Esophagus squamous epithelium (tissue), 5 donors: ENCODE results near the gene MGST3. TPM values are rescaled to one million over a fixed set of nuclear protein-coding genes. Genes with fewer than 3 reads are reported as not detected.

Experiments
- DNase-seq: peaks from one replicate; lab custom pipeline; 2025; lab: John Stamatoyannopoulos, UW
- H3K27ac ChIP-seq, 4 donors: fragments of 200-600 bp; sonication (generic); one replicate each; pipeline ENCODE4 v1.5.1; 2016 to 2019; ENCODE audit warnings: mild to moderate bottlenecking in 1 of 4
- H3K27me3 ChIP-seq, 4 donors: fragments of 200-600 bp; sonication (generic); 1 replicate in 3 of 4; 2 replicates in 1 of 4; pipeline versions ENCODE4 v1.5.1 to v1.6.0; 2017 to 2021; ENCODE audit warnings: antibody characterized with exemption in 1 of 4
- H3K36me3 ChIP-seq, 3 donors: fragments of 200-600 bp; sonication (generic); one replicate each; pipeline ENCODE4 v1.5.1; 2016 to 2019
- H3K4me1 ChIP-seq, 3 donors: fragments of 200-600 bp; sonication (generic); one replicate each; pipeline ENCODE4 v1.5.1; 2017 to 2019
- H3K4me3 ChIP-seq, 4 donors: fragments of 200-600 bp; sonication (generic); 1 replicate in 3 of 4; 2 replicates in 1 of 4; pipeline ENCODE4 v1.5.1; 2016 to 2019; ENCODE audit warnings: mild to moderate bottlenecking in 2 of 4, moderate library complexity in 1 of 4
- H3K9me3 ChIP-seq, 3 donors: fragments of 200-600 bp; sonication (generic); one replicate each; pipeline ENCODE4 v1.5.1; 2016 to 2019
- CTCF ChIP-seq, 6 experiments: fragments of 450-650 bp in 4 of 6; fragments of 200-600 bp in 2 of 6; sonication (generic) in 2 of 6; IDR thresholded peaks; one replicate each; pipeline ENCODE4 v1.5.1; 2016 to 2019; ENCODE audit warnings: antibody characterized with exemption in 6 of 6, mild to moderate bottlenecking in 4 of 6, moderate library complexity in 4 of 6
- POLR2A ChIP-seq, 4 donors: fragments of 450-650 bp; IDR thresholded peaks; one replicate each; pipeline ENCODE4 v1.6.1; 2017; ENCODE audit warnings: antibody characterized with exemption in 4 of 4, mild to moderate bottlenecking in 4 of 4, moderate library complexity in 3 of 4
- WGBS, 2 donors: methylation state at CpG; one replicate each; pipeline ENCODE4 v1.1.5; 2018; 5-methylcytosine and 5-hydroxymethylcytosine counted together
- intact Hi-C: fragments of 100-400 bp; cut with DNase I; formaldehyde crosslinking; loops from one replicate; pipeline ENCODE4 v1.15.0; 2022
- total RNA-seq, 4 donors: library from RNA; depleted of rRNA; stranded (reverse); fragments of >200 nt; gene quantifications; one replicate each; pipeline ENCODE4 v1.1.0, GENCODE V29; 2016
- donor health status: DM: yes; HTN: yes; CAD: no.

The MGST3 gene
- total RNA-seq, 4 donors from 2014 or later: 64.7 to 103 (median 82.9) TPM

- 58 to 69% methylated on average over 2 of the region's 2 CpGs for WGBS, 2 donors
- H3K4me3 ChIP-seq: no peak overlapping the region
- peaks cover 0 to 98% (median 13%) of the 10 kb centered on the region in 3 donors for H3K36me3 ChIP-seq
- no peak for DNase-seq
- H3K9me3 ChIP-seq: no peaks in the 10 kb centered on the region
- H3K27me3 ChIP-seq: no peaks in the 10 kb centered on the region
- TF ChIP-seq CTCF (IDR thresholded peaks at IDR 0.05) (no peak), POLR2A (IDR thresholded peaks at IDR 0.05) (no peak)
- H3K27ac ChIP-seq: no peak overlapping the region
- intact Hi-C loops: no loop called here
- no peaks in the 10 kb centered on the region for H3K4me1 ChIP-seq
Observed at GRCh38 chr1:165671526-165671925, 40.5 kb downstream of the MGST3 start.

- intact Hi-C loops: no loop called here
- DNase-seq: no peak
- no peak overlapping the region for H3K4me3 ChIP-seq
- H3K36me3 ChIP-seq: peaks cover 5 to 98% (median 6%) of the 10 kb centered on the region in 3 donors
- TF ChIP-seq CTCF (IDR thresholded peaks at IDR 0.05): no peak
- TF ChIP-seq POLR2A (IDR thresholded peaks at IDR 0.05): no peak
- no peaks in the 10 kb centered on the region for H3K9me3 ChIP-seq
- H3K4me1 ChIP-seq: no peaks in the 10 kb centered on the region
- 78 to 79% methylated on average over 8 of the region's 8 CpGs for WGBS, 2 donors
- H3K27me3 ChIP-seq: no peaks in the 10 kb centered on the region
- no peak overlapping the region for H3K27ac ChIP-seq
Observed at GRCh38 chr1:165674599-165674998, 43.6 kb downstream of the MGST3 start.

- Histone ChIP-seq H3K4me3 (no peak overlapping the region), H3K36me3 (peaks cover 5 to 98% (median 12%) of the 10 kb centered on the region in 3 donors)
- 83 to 92% methylated on average over 1 of the region's 1 CpG for WGBS, 2 donors
Observed at GRCh38 chr1:165675794-165676193, 44.8 kb downstream of the MGST3 start.

GRCh38 chr1:165678509-165678908 is 47.5 kb downstream of the MGST3 start:
- WGBS, 2 donors: 0 to 16% methylated on average over 2 of the region's 2 CpGs
- no peak overlapping the region for H3K27ac ChIP-seq
- no peaks in the 10 kb centered on the region for H3K27me3 ChIP-seq
- intact Hi-C loops: no loop called here
- no peaks in the 10 kb centered on the region for H3K9me3 ChIP-seq
- TF ChIP-seq POLR2A (IDR thresholded peaks at IDR 0.05) (no peak), CTCF (IDR thresholded peaks at IDR 0.05) (no peak)
- DNase-seq: no peak
- H3K36me3 ChIP-seq: peaks cover 12 to 99% (median 17%) of the 10 kb centered on the region in 3 donors
- no peaks in the 10 kb centered on the region for H3K4me1 ChIP-seq
- no peak overlapping the region for H3K4me3 ChIP-seq

More at GRCh38 chr1:165675794-165676193, 44.8 kb downstream of the MGST3 start:
- intact Hi-C loops: no loop called here
- no peak for DNase-seq
- Histone ChIP-seq H3K27me3 (no peaks in the 10 kb centered on the region), H3K4me1 (no peaks in the 10 kb centered on the region), H3K9me3 (no peaks in the 10 kb centered on the region), H3K27ac (no peak overlapping the region)
- TF ChIP-seq POLR2A (IDR thresholded peaks at IDR 0.05) (no peak), CTCF (IDR thresholded peaks at IDR 0.05) (no peak)

GRCh38 chr1:165679282-165680036 is 48.4 kb downstream of the MGST3 start:
- TF ChIP-seq CTCF (IDR thresholded peaks at IDR 0.05) (no peak), POLR2A (IDR thresholded peaks at IDR 0.05) (no peak)
- no peak for DNase-seq
- intact Hi-C loops: no loop called here
- Histone ChIP-seq H3K4me1 (peaks cover 0 to 8% (median 0%) of the 10 kb centered on the region in 3 donors), H3K36me3 (peaks cover 12 to 100% (median 17%) of the 10 kb centered on the region in 3 donors), H3K9me3 (no peaks in the 10 kb centered on the region), H3K4me3 (no peak overlapping the region), H3K27ac (no peak overlapping the region), H3K27me3 (no peaks in the 10 kb centered on the region)
- 43 to 92% methylated on average over 1 of the region's 1 CpG for WGBS, 2 donors
